Astrocyte of the hippocampus (primary cell): ENCODE results near the gene RBM33.

ENCODE experiments used
- DNase-seq: peaks from one replicate; pipeline ENCODE4 v3.0.0; 2011; ENCODE audit warnings: low read depth, low spot score

RBM33 gene

GRCh38 chr7:155820246-155820645 is 175.8 kb downstream of the RBM33 start:
- no peak for DNase-seq

GRCh38 chr7:155820788-155821187 is 176.3 kb downstream of the RBM33 start:
- DNase-seq = no peak

DNA sequence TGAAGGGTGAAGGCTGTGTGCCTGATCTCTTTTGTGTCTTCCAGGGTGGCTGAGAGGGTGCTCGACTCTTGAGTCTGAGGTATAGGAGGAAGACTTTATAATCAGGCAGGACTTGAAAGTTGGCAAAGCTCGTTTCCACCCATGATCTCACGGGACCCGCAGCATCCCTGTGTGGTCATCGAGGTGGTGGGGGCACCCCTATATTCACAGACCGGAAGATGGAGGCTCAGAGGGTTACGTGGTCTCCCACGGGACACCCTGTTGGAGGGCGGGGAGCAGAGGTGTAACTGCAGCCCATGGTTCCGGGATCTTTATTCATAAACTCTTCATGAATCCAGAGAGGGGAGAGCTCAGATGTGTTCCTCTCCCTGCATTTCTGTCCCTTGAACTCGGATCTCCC is 177.4 kb downstream of the RBM33 start:
- no peak for DNase-seq

DNA sequence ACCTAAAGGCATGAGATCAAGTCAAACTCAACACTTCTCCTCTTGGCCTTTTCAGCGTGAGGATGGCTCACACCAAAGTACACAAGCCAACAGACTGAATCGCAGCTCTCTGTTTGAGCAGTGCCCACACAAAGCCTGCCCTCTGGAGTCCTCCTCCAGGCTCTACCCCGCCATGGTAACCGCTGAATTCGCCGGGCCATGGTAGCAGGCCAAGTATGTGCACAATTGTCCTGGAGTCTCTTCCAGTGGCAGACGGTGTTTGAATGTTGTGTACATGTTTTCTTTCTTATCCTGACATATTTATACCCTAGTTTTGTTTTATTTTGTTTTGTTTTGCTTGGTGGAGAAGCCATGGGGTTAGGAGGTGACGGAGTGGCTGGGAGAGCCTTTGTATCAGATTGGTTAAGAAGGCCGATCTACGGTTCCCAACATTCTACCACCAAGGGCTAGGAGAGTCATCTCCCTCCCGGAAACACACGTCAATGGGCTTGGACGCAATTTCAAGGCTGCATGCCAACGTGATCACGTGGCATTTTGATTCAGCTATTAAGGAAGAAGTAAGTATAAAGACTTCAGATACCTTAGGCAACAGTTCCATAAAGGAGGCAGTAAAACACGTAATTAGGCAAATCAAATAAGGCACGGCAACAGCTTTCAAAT is 179.9 kb downstream of the RBM33 start:
- peak; percentile 63 for DNase-seq

- no peak for DNase-seq
These were observed 180.9 kb downstream of the RBM33 start for GRCh38 chr7:155825336-155825735.

DNA sequence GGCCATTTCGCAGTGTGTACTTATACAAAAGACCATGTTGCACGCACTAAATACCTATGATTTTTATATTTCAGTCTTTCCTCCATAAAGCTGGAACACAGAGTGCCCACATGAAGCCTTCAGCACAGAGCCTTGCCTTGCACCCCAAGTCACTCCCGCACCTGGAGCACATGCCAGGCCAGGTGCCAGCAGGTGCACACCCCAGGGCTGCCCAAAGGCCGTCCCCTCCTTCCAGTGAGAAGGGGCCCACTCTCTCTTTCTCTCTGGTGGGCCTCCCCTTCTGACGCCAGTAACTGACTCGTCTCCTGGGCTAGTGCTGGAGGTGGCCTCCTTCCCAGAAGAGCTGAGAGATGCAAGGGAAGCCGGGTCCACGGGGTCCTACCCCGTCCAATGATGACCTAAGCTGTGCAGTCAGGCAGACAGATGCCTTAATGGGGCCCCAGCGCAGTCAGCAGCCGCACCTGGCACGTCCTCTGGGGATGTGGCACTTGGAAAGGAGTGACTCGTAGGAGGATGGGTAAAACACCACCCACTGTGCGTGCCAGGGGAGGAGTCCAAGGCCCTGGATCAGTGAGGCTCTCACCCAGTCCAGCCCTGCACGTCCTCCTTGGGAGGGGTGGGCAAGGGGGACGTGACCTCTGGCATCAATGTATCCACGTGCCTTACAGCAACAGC is 185.5 kb downstream of the RBM33 start:
- no peak for DNase-seq
